ENCODE measurements around the gene PLEKHF1. TPM values are rescaled to one million over a fixed set of nuclear protein-coding genes. Genes with fewer than 3 reads are reported as not detected.

PLEKHF1 gene
- total RNA-seq, 4 donors from 2014 or later, result 28.6 to 49.1 (median 38.8) TPM

- peaks cover 0 to 53% of the 10 kb centered on the region in 2 donors for H3K36me3 ChIP-seq
- no peaks in the 10 kb centered on the region for H3K9me3 ChIP-seq
- peak overlapping the region in 3 of 4 donors; percentile 55 to 82 (median 75) for H3K27ac ChIP-seq
- no peak overlapping the region for H3K4me3 ChIP-seq
- WGBS, 2 donors (ENCODE audit: low coverage in 1 of 2), result 87% methylated on average over 5 of the region's 8 CpGs; no CpG with 5 or more reads in 1 of the 2 donors
- TF ChIP-seq, protein P1, sequence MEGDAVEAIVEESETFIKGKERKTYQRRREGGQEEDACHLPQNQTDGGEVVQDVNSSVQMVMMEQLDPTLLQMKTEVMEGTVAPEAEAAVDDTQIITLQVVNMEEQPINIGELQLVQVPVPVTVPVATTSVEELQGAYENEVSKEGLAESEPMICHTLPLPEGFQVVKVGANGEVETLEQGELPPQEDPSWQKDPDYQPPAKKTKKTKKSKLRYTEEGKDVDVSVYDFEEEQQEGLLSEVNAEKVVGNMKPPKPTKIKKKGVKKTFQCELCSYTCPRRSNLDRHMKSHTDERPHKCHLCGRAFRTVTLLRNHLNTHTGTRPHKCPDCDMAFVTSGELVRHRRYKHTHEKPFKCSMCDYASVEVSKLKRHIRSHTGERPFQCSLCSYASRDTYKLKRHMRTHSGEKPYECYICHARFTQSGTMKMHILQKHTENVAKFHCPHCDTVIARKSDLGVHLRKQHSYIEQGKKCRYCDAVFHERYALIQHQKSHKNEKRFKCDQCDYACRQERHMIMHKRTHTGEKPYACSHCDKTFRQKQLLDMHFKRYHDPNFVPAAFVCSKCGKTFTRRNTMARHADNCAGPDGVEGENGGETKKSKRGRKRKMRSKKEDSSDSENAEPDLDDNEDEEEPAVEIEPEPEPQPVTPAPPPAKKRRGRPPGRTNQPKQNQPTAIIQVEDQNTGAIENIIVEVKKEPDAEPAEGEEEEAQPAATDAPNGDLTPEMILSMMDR (IDR thresholded peaks at IDR 0.05), result no peak
- TF ChIP-seq EP300 (IDR thresholded peaks at IDR 0.05) (no peak), POLR2AphosphoS5 (IDR thresholded peaks at IDR 0.05) (no peak)
- no peaks in the 10 kb centered on the region for H3K27me3 ChIP-seq
- H3K4me1 ChIP-seq, result peaks cover 0 to 97% (median 54%) of the 10 kb centered on the region in 3 donors
- ATAC-seq, result no peak
These were observed 11.3 kb downstream of the PLEKHF1 start for GRCh38 chr19:29676586-29676985.

- no peaks in the 10 kb centered on the region for H3K9me3 ChIP-seq
- H3K27me3 ChIP-seq, result no peaks in the 10 kb centered on the region
- ATAC-seq, result no peak
- peak overlapping the region in 3 of 4 donors; percentile 55 to 82 (median 75) for H3K27ac ChIP-seq
- H3K36me3 ChIP-seq, result peaks cover 0 to 53% of the 10 kb centered on the region in 2 donors
- no peak for TF ChIP-seq POLR2A (IDR thresholded peaks at IDR 0.05)
- TF ChIP-seq POLR2AphosphoS5 (IDR thresholded peaks at IDR 0.05), result no peak
- TF ChIP-seq EP300 (IDR thresholded peaks at IDR 0.05), result no peak
- TF ChIP-seq, protein P1 (IDR thresholded peaks at IDR 0.05), result no peak
- H3K4me1 ChIP-seq, result peaks cover 0 to 97% (median 55%) of the 10 kb centered on the region in 3 donors
- WGBS, 2 donors (ENCODE audit: low coverage in 1 of 2), result 82 to 100% methylated on average over 1 to 3 of the region's 23 CpGs
- H3K4me3 ChIP-seq, result no peak overlapping the region
These were observed 11.9 kb downstream of the PLEKHF1 start for GRCh38 chr19:29677001-29677817.

DNA sequence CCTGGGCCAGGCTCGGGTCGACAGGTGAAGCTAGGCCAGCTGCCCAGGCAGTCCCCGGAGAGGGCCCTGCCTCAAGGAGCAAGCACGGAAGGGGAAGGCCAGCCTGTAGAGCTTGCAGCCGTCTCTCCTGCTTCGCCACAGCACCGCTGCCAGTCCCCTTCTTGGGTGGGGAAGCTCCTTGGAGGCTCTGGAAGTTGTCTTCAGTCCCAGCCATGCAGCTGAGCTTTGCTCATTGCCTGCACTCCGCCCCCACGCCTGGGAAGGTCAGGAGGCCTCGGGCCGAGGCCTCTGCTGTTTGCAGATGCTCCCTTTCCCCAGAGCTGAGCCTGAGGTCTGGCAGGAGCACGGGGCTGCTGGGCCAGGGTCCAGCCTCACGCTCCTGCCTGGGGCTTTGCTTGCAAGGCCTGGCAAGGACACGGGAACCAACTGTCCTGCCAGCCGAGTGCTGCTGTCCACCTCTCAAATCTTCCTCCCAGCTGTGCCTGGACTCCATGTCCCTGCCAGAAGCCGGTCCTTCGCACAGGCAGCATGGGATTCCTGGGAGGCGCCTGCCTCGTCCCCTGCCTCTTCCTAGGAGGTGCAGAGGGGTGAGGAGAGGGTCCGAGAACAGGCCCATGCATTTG is 13.3 kb downstream of the PLEKHF1 start:
- Histone ChIP-seq H3K4me3 (no peak overlapping the region), H3K27ac (peak overlapping the region; percentile 3 to 82 (median 78)), H3K27me3 (no peaks in the 10 kb centered on the region), H3K36me3 (peaks cover 0 to 48% of the 10 kb centered on the region in 2 donors), H3K4me1 (peaks cover 0 to 92% (median 56%) of the 10 kb centered on the region in 3 donors), H3K9me3 (no peaks in the 10 kb centered on the region)
- peak; percentile 87 for ATAC-seq
- WGBS, 2 donors (ENCODE audit: low coverage in 1 of 2), result 31% methylated on average over 3 of the region's 20 CpGs; no CpG with 5 or more reads in 1 of the 2 donors
- TF ChIP-seq POLR2A (IDR thresholded peaks at IDR 0.05) (no peak), POLR2AphosphoS5 (IDR thresholded peaks at IDR 0.05) (peak; percentile 76), EP300 (IDR thresholded peaks at IDR 0.05) (peak; percentile 60)
- TF ChIP-seq, protein P1 (IDR thresholded peaks at IDR 0.05), result no peak

GRCh38 chr19:29679598-29680210 is 14.4 kb downstream of the PLEKHF1 start:
- WGBS, 2 donors (ENCODE audit: low coverage in 1 of 2), result 80 to 86% methylated on average over 2 of the region's 9 CpGs
- Histone ChIP-seq H3K27me3 (no peaks in the 10 kb centered on the region), H3K9me3 (no peaks in the 10 kb centered on the region), H3K4me3 (no peak overlapping the region), H3K36me3 (peaks cover 0 to 37% of the 10 kb centered on the region in 2 donors), H3K4me1 (peaks cover 0 to 84% (median 56%) of the 10 kb centered on the region in 3 donors), H3K27ac (peak overlapping the region in 3 of 4 donors; percentile 69 to 82 (median 75))
- no peak for ATAC-seq
- TF ChIP-seq EP300 (IDR thresholded peaks at IDR 0.05) (no peak), POLR2A (IDR thresholded peaks at IDR 0.05) (no peak)

DNA sequence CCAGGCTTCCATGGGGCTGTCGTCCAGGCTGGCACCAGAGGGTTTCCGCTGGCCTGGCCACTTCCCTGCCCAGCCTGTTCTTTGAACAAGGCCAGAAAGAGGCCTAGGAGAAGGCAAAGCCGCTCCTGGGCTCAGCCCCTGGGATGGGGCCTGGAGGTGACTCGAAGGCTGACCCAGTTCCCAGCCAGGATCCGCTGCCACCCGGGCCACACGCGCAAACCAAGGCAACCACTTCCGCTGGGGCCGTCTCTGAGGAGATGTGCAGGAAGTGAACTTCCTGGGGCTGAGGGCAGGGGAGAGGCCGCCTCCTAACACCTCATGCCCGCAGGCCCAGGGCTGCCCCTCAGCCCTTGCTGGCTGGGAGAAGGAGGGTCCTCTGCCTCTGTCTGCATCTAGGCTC is 15.2 kb downstream of the PLEKHF1 start:
- Histone ChIP-seq H3K27ac (peak overlapping the region in 3 of 4 donors; percentile 69 to 82 (median 75)), H3K9me3 (no peaks in the 10 kb centered on the region), H3K4me1 (peaks cover 0 to 83% (median 56%) of the 10 kb centered on the region in 3 donors), H3K4me3 (no peak overlapping the region), H3K36me3 (peaks cover 0 to 30% of the 10 kb centered on the region in 2 donors), H3K27me3 (no peaks in the 10 kb centered on the region)
- ATAC-seq, result no peak
- 40% methylated on average over 1 of the region's 12 CpGs; no CpG with 5 or more reads in 1 of the 2 donors for WGBS, 2 donors (ENCODE audit: low coverage in 1 of 2)
- no peak for TF ChIP-seq POLR2AphosphoS5 (IDR thresholded peaks at IDR 0.05)
- TF ChIP-seq, protein P1 (IDR thresholded peaks at IDR 0.05), result no peak
- TF ChIP-seq POLR2A (IDR thresholded peaks at IDR 0.05), result no peak
- no peak for TF ChIP-seq EP300 (IDR thresholded peaks at IDR 0.05)

Data from gastroesophageal sphincter (tissue), 4 donors.